DOHH2 (cell line): ENCODE data around the gene CTAGE1.

Experiments
- EZH2phosphoT487 ChIP-seq: fragments of 200-600 bp; sonication (generic); IDR thresholded peaks from 2 replicates; pipeline ENCODE4 v1.6.1; 2017; ENCODE audit warnings: borderline replicate concordance, mild to moderate bottlenecking, antibody characterized with exemption, low read length, moderate library complexity, mixed read lengths
- TF ChIP-seq, protein P1 (sequence below): fragments of 200-600 bp; sonication (generic); IDR thresholded peaks from one replicate; pipeline ENCODE4 v1.5.1; 2014; ENCODE audit warnings: antibody characterized with exemption, mild to moderate bottlenecking, low read depth, low read length; ENCODE audit not compliant: poor library complexity, severe bottlenecking

GRCh38 chr18:22456547-22456946 is 38.8 kb upstream of the CTAGE1 start:
- TF ChIP-seq, protein P1, sequence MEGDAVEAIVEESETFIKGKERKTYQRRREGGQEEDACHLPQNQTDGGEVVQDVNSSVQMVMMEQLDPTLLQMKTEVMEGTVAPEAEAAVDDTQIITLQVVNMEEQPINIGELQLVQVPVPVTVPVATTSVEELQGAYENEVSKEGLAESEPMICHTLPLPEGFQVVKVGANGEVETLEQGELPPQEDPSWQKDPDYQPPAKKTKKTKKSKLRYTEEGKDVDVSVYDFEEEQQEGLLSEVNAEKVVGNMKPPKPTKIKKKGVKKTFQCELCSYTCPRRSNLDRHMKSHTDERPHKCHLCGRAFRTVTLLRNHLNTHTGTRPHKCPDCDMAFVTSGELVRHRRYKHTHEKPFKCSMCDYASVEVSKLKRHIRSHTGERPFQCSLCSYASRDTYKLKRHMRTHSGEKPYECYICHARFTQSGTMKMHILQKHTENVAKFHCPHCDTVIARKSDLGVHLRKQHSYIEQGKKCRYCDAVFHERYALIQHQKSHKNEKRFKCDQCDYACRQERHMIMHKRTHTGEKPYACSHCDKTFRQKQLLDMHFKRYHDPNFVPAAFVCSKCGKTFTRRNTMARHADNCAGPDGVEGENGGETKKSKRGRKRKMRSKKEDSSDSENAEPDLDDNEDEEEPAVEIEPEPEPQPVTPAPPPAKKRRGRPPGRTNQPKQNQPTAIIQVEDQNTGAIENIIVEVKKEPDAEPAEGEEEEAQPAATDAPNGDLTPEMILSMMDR = no peak
- TF ChIP-seq EZH2phosphoT487 = no peak
